ENCODE measurements around the gene SHF.

SHF gene

GRCh38 chr15:45123397-45123796 lies 64.4 kb downstream of the SHF start:
- no peaks in the 10 kb centered on the region for H3K27me3 ChIP-seq (ENCODE audit: insufficient read depth, low read length, poor library complexity, severe bottlenecking)

GRCh38 chr15:45122719-45123118 lies 65.0 kb downstream of the SHF start:
- H3K4me1 ChIP-seq (ENCODE audit: insufficient read depth, low read length, poor library complexity, severe bottlenecking), result no peaks in the 10 kb centered on the region
- H3K4me3 ChIP-seq (ENCODE audit: low read length, poor library complexity, severe bottlenecking), result no peak overlapping the region
- H3K9ac ChIP-seq (ENCODE audit: low read depth, low read length, poor library complexity, severe bottlenecking), result no peak overlapping the region
- TF ChIP-seq EZH2phosphoT487 (IDR thresholded peaks at IDR 0.05; ENCODE audit: borderline replicate concordance) (no peak), CTCF (conservative IDR thresholded peaks at IDR 0.05; ENCODE audit: low read length) (no peak)
- no peaks in the 10 kb centered on the region for H3K9me2 ChIP-seq (replicated peaks; ENCODE audit: low read depth, low read length)
- no peaks in the 10 kb centered on the region for H3K9me3 ChIP-seq (ENCODE audit: insufficient read depth, low read depth, low read length)
- H3K4me2 ChIP-seq (ENCODE audit: low read depth, low read length, poor library complexity, severe bottlenecking), result no peak overlapping the region
- no peaks in the 10 kb centered on the region for H3F3A ChIP-seq (ENCODE audit: low read depth)
- H3K79me2 ChIP-seq (ENCODE audit: insufficient read depth, low read length), result no peaks in the 10 kb centered on the region
- no peak overlapping the region for H2AFZ ChIP-seq (ENCODE audit: low read length)
- no peaks in the 10 kb centered on the region for H3K27me3 ChIP-seq (ENCODE audit: insufficient read depth, low read length, poor library complexity, severe bottlenecking)
- no peaks in the 10 kb centered on the region for H4K20me1 ChIP-seq (ENCODE audit: insufficient read depth, low read length, poor library complexity, severe bottlenecking)
- H3K36me3 ChIP-seq (ENCODE audit: insufficient read depth, low read length), result no peaks in the 10 kb centered on the region

More at GRCh38 chr15:45123397-45123796, 64.4 kb downstream of the SHF start:
- Histone ChIP-seq H3K9ac (ENCODE audit: low read depth, low read length, poor library complexity, severe bottlenecking) (no peak overlapping the region), H3F3A (ENCODE audit: low read depth) (no peaks in the 10 kb centered on the region), H3K4me2 (ENCODE audit: low read depth, low read length, poor library complexity, severe bottlenecking) (no peak overlapping the region), H2AFZ (ENCODE audit: low read length) (no peak overlapping the region), H3K9me3 (ENCODE audit: insufficient read depth, low read depth, low read length) (no peaks in the 10 kb centered on the region), H3K79me2 (ENCODE audit: insufficient read depth, low read length) (no peaks in the 10 kb centered on the region), H4K20me1 (ENCODE audit: insufficient read depth, low read length, poor library complexity, severe bottlenecking) (no peaks in the 10 kb centered on the region), H3K4me1 (ENCODE audit: insufficient read depth, low read length, poor library complexity, severe bottlenecking) (no peaks in the 10 kb centered on the region), H3K4me3 (ENCODE audit: low read length, poor library complexity, severe bottlenecking) (no peak overlapping the region), H3K9me2 (replicated peaks; ENCODE audit: low read depth, low read length) (no peaks in the 10 kb centered on the region), H3K36me3 (ENCODE audit: insufficient read depth, low read length) (no peaks in the 10 kb centered on the region)
- TF ChIP-seq EZH2phosphoT487 (IDR thresholded peaks at IDR 0.05; ENCODE audit: borderline replicate concordance) (no peak), CTCF (conservative IDR thresholded peaks at IDR 0.05; ENCODE audit: low read length) (no peak)

- no peak overlapping the region for H2AFZ ChIP-seq (ENCODE audit: low read length)
- H3K9me3 ChIP-seq (ENCODE audit: insufficient read depth, low read depth, low read length), result no peaks in the 10 kb centered on the region
- H3K4me1 ChIP-seq (ENCODE audit: insufficient read depth, low read length, poor library complexity, severe bottlenecking), result no peaks in the 10 kb centered on the region
- no peaks in the 10 kb centered on the region for H3F3A ChIP-seq (ENCODE audit: low read depth)
- H3K4me3 ChIP-seq (ENCODE audit: low read length, poor library complexity, severe bottlenecking), result no peak overlapping the region
- no peak for TF ChIP-seq CTCF (conservative IDR thresholded peaks at IDR 0.05; ENCODE audit: low read length)
- TF ChIP-seq EZH2phosphoT487 (IDR thresholded peaks at IDR 0.05; ENCODE audit: borderline replicate concordance), result no peak
- no peaks in the 10 kb centered on the region for H3K36me3 ChIP-seq (ENCODE audit: insufficient read depth, low read length)
- H3K4me2 ChIP-seq (ENCODE audit: low read depth, low read length, poor library complexity, severe bottlenecking), result no peak overlapping the region
- H3K9ac ChIP-seq (ENCODE audit: low read depth, low read length, poor library complexity, severe bottlenecking), result no peak overlapping the region
- H4K20me1 ChIP-seq (ENCODE audit: insufficient read depth, low read length, poor library complexity, severe bottlenecking), result no peaks in the 10 kb centered on the region
- H3K9me2 ChIP-seq (replicated peaks; ENCODE audit: low read depth, low read length), result no peaks in the 10 kb centered on the region
- H3K27me3 ChIP-seq (ENCODE audit: insufficient read depth, low read length, poor library complexity, severe bottlenecking), result no peaks in the 10 kb centered on the region
- H3K79me2 ChIP-seq (ENCODE audit: insufficient read depth, low read length), result no peaks in the 10 kb centered on the region
Measured at GRCh38 chr15:45121706-45122417, 65.9 kb downstream of the SHF start.

Data from Loucy (cell line).